Esophagus muscularis mucosa (tissue), 4 donors: ENCODE results near the gene FADS6.

Experiments used
- CTCF ChIP-seq, 3 experiments: fragments of 200-600 bp in 2 of 3; fragments of 450-650 bp in 1 of 3; sonication (generic) in 2 of 3; IDR thresholded peaks; one replicate each; pipeline ENCODE4 v1.5.1; 2017 to 2019; ENCODE audit warnings: antibody characterized with exemption in 3 of 3, mild to moderate bottlenecking in 2 of 3, moderate library complexity in 1 of 3
- EP300 ChIP-seq: sonication (generic); formaldehyde crosslinking; IDR thresholded peaks from one replicate; pipeline ENCODE4 v1.6.1; 2017; ENCODE audit warnings: antibody characterized with exemption
- POLR2A ChIP-seq: fragments of 450-650 bp; IDR thresholded peaks from one replicate; pipeline ENCODE4 v1.6.1; 2017; ENCODE audit warnings: antibody characterized with exemption, moderate library complexity, mild to moderate bottlenecking, low read depth
- POLR2AphosphoS5 ChIP-seq, 2 donors: sonication (generic); formaldehyde crosslinking; IDR thresholded peaks; one replicate each; pipeline ENCODE4 v1.6.1; 2017; ENCODE audit warnings: antibody characterized with exemption in 2 of 2

- no peak for TF ChIP-seq CTCF (IDR thresholded peaks at IDR 0.05)
- TF ChIP-seq POLR2A, result no peak
- no peak for TF ChIP-seq EP300
- no peak for TF ChIP-seq POLR2AphosphoS5 (IDR thresholded peaks at IDR 0.05)
These were observed 46.1 kb upstream of the FADS6 start for GRCh38 chr17:74939534-74939933.
